Body of pancreas (tissue), 4 donors: Measurements from ENCODE around the gene HAP1. TPM values are rescaled to one million over a fixed set of nuclear protein-coding genes. Genes with fewer than 3 reads are reported as not detected.

Experiments used
- ATAC-seq: fragments of 150-250 bp; one replicate; pipeline ENCODE4 v1.9.1; 2016
- DNase-seq, 4 donors: peaks; one replicate each; pipeline ENCODE4 v3.0.0-alpha.2; 2019
- H3K27ac ChIP-seq, 4 donors: fragments of 200-600 bp; sonication (generic); 1 replicate in 3 of 4; 2 replicates in 1 of 4; pipeline versions ENCODE4 v1.5.1 to v1.6.1; 2016 to 2019; ENCODE audit warnings: mild to moderate bottlenecking in 1 of 4, mixed read lengths in 1 of 4, moderate library complexity in 1 of 4
- H3K27me3 ChIP-seq, 2 donors: fragments of 200-600 bp; sonication (generic); one replicate each; pipeline ENCODE4 v1.6.0; 2016; ENCODE audit warnings: mild to moderate bottlenecking in 1 of 2
- H3K36me3 ChIP-seq, 2 donors: fragments of 200-600 bp; sonication (generic); replicated peaks in 1 of 2; 2 replicates each; pipeline ENCODE4 v1.5.1; 2016; ENCODE audit warnings: low read depth in 2 of 2; ENCODE audit not compliant: insufficient read depth in 1 of 2
- H3K4me1 ChIP-seq: fragments of 200-600 bp; sonication (generic); one replicate; pipeline ENCODE4 v1.6.0; 2016
- H3K4me3 ChIP-seq, 2 donors: fragments of 200-600 bp; sonication (generic); 1 replicate in 1 of 2; 2 replicates in 1 of 2; pipeline ENCODE4 v1.5.1; 2016 to 2019
- H3K9me3 ChIP-seq, 3 donors: fragments of 200-600 bp; sonication (generic); 1 replicate in 2 of 3; 2 replicates in 1 of 3; pipeline ENCODE4 v1.5.1; 2016
- CTCF ChIP-seq, 7 experiments: fragments of 450-650 bp in 4 of 7; fragments of 200-600 bp in 3 of 7; sonication (generic) in 3 of 7; IDR thresholded peaks; one replicate each; pipeline ENCODE4 v1.5.1; 2016 to 2019; ENCODE audit warnings: antibody characterized with exemption in 7 of 7
- POLR2A ChIP-seq, 3 donors: fragments of 450-650 bp; IDR thresholded peaks; one replicate each; pipeline ENCODE4 v1.6.1; 2016; ENCODE audit warnings: antibody characterized with exemption in 3 of 3, mild to moderate bottlenecking in 2 of 3
- WGBS, 2 donors: methylation state at CpG; one replicate each; pipeline ENCODE4 v1.1.5; 2017; 5-methylcytosine and 5-hydroxymethylcytosine counted together
- intact Hi-C: fragments of 100-400 bp; cut with DNase I; formaldehyde crosslinking; loops from one replicate; pipeline ENCODE4 v1.15.1; 2023
- total RNA-seq, 2 donors: library from RNA; depleted of rRNA; stranded (reverse); fragments of >200 nt; gene quantifications; one replicate each; pipeline ENCODE4 v1.1.0, GENCODE V29; 2016

The HAP1 gene
- total RNA-seq, 2 donors from 2014 or later = 0.52 to 1.3 TPM

DNA sequence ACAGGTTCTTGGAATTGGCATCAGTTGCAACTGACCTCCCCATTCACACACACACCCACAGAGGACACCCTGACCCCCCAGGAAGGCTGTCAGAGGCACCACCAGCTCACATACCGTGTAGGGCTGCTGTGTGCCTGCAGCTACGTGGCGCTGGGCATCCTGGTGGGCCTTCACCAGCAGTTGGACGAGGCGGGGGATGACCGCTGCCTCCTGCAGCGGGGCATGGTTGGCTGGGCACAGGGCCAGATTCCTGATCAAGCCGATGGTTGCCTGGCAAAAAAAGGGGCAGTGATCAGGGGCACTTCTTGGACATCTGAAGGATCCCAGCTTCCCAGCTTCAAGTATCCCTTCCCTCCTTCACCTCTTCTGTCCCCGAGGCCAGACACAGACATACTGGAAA, 24.2 kb upstream of the HAP1 start:
- Histone ChIP-seq H3K27ac (no peak overlapping the region), H3K9me3 (no peaks in the 10 kb centered on the region), H3K27me3 (no peaks in the 10 kb centered on the region), H3K36me3 (peaks cover 18 to 43% of the 10 kb centered on the region in 2 donors), H3K4me1 (no peaks in the 10 kb centered on the region), H3K4me3 (no peak overlapping the region)
- ATAC-seq (no peak), DNase-seq (no peak)
- 88 to 89% methylated on average over 1 to 7 of the region's 9 CpGs for WGBS, 2 donors
- intact Hi-C loops = no loop called here
- no peak for TF ChIP-seq CTCF (IDR thresholded peaks at IDR 0.05)

DNA sequence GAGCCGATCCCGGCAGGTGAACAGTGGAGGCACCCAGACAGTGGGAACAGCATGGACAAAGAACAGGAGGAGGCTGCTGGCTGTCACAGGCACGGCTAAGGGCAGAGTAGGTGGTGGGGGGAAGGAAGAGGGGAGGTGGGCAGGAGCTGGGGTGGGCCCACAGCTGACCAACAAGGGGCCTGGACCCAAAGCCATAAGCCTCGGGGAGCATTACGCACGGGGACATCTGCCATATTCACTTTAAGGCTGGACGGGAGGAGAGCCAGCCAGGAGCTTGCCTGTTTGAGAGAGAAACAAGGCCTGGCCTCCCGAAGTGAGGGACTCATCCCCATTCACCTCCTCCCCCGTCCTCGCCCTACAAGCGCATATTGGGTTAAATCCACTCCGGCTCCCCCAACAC, 19.6 kb upstream of the HAP1 start:
- H3K36me3 ChIP-seq = peaks cover 0 to 24% of the 10 kb centered on the region in 2 donors

DNA sequence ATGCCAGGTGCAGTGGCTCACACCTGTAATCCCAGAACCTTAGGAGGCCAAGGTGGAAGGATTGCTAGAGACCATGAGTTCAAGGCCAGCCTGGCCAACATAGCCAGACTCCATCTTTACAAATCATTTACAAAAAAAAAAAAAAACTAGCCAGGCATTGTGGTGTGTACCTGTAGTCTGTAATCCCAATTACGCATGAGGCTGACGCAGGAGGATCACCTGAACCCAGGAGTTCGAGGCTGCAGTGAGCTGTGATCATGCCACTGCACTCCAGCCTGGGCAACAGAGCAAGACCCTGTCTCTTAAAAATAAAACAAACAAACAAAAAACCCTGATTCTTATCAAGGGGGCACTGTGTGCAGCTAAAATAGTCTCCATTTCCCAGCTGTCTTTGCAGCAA, 16.8 kb upstream of the HAP1 start:
- 64 to 85% methylated on average over 3 of the region's 3 CpGs for WGBS, 2 donors
- Histone ChIP-seq H3K27me3 (no peaks in the 10 kb centered on the region), H3K9me3 (no peaks in the 10 kb centered on the region), H3K36me3 (peaks cover 0 to 10% of the 10 kb centered on the region in 2 donors), H3K27ac (no peak overlapping the region), H3K4me3 (no peak overlapping the region), H3K4me1 (no peaks in the 10 kb centered on the region)
- intact Hi-C loops = no loop called here
- TF ChIP-seq POLR2A (IDR thresholded peaks at IDR 0.05) = no peak
- no peak for TF ChIP-seq CTCF (IDR thresholded peaks at IDR 0.05)
- ATAC-seq (no peak), DNase-seq (no peak)

More for the DNA sequence above, 19.6 kb upstream of the HAP1 start:
- H3K4me1 ChIP-seq = no peaks in the 10 kb centered on the region
- WGBS, 2 donors = 78 to 88% methylated on average over 12 of the region's 12 CpGs
- no peak for DNase-seq
- no peak for ATAC-seq
- no peaks in the 10 kb centered on the region for H3K9me3 ChIP-seq
- H3K27me3 ChIP-seq = no peaks in the 10 kb centered on the region
- no peak overlapping the region for H3K27ac ChIP-seq
- intact Hi-C loops = no loop called here
- no peak for TF ChIP-seq CTCF (IDR thresholded peaks at IDR 0.05)
- no peak for TF ChIP-seq POLR2A (IDR thresholded peaks at IDR 0.05)
- H3K4me3 ChIP-seq = no peak overlapping the region

DNA sequence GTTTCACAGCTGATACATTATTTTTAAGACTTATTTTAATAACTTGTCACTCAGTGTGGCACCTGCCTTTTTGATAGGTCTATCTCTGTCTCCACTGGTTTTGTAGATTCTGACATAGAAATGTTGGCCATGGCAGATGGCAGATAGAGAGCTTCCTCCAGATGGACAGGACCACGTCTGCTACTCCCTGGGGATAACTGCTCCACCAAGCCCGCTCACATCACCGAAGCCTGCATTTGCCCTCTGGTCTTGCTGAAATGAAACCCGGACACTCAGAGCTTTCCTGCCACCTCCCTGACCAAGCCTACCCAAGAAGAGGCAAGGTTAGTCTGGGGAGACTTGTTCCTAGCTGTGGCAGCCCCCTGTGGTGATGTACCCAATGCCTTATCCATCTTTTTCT, 16.4 kb upstream of the HAP1 start:
- ATAC-seq (no peak), DNase-seq (no peak)
- Histone ChIP-seq H3K27ac (no peak overlapping the region), H3K4me1 (no peaks in the 10 kb centered on the region), H3K4me3 (no peak overlapping the region), H3K9me3 (no peaks in the 10 kb centered on the region), H3K27me3 (no peaks in the 10 kb centered on the region), H3K36me3 (peaks cover 0 to 7% of the 10 kb centered on the region in 2 donors)
- TF ChIP-seq POLR2A (IDR thresholded peaks at IDR 0.05) = no peak
- WGBS, 2 donors = 84 to 88% methylated on average over 4 of the region's 4 CpGs
- intact Hi-C loops = no loop called here

DNA sequence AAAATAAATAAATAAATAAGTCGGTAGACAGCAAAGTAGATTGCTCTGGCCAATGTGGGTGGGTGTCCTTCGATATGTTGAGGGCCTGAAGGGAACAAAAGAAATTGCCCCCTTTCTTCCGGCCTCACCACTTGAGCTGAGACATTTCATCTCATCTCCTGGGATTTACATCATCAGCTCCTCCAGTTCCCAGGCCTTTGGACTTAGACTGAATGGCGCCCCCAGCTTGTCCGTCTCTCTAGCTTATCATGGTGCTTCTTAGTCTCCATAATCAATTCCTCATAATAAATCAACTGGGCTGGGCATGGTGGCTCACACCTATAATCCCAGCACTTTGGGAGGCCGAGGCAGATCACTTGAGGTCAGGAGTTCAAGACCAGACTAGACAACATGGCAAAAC, 13.8 kb upstream of the HAP1 start:
- Histone ChIP-seq H3K36me3 (no peaks in the 10 kb centered on the region), H3K9me3 (no peaks in the 10 kb centered on the region), H3K4me1 (no peaks in the 10 kb centered on the region), H3K27ac (no peak overlapping the region), H3K4me3 (no peak overlapping the region), H3K27me3 (no peaks in the 10 kb centered on the region)
- TF ChIP-seq CTCF (IDR thresholded peaks at IDR 0.05) (no peak), POLR2A (IDR thresholded peaks at IDR 0.05) (no peak)
- intact Hi-C loops = no loop called here
- 85 to 88% methylated on average over 6 of the region's 6 CpGs for WGBS, 2 donors
- DNase-seq (no peak), ATAC-seq (no peak)
